SJCRH30 (cell line): Measurements from ENCODE around the gene DSTYK. TPM values are rescaled to one million over a fixed set of nuclear protein-coding genes. Genes with fewer than 3 reads are reported as not detected.
"Not testable (repeated sequence)": the region's sequence is repeated elsewhere in the genome, so short reads cannot be mapped to it uniquely, and the experiment has no call there.

ENCODE experiments used
- DNase-seq, 2 experiments: peaks; one replicate each; pipeline ENCODE4 v3.0.0-alpha.2; 2015 to 2020
- H3K27ac ChIP-seq: fragments of 250-450 bp; sonication (Bioruptor Pico); 2 replicates; pipeline ENCODE4 v1.5.1; 2020; ENCODE audit warnings: mild to moderate bottlenecking, moderate library complexity
- H3K27me3 ChIP-seq: fragments of 250-450 bp; sonication (Bioruptor Pico); 2 replicates; pipeline ENCODE4 v1.5.1; 2020; ENCODE audit warnings: mild to moderate bottlenecking, moderate library complexity
- H3K36me3 ChIP-seq: fragments of 250-450 bp; sonication (Bioruptor Pico); 2 replicates; pipeline ENCODE4 v1.5.1; 2020; ENCODE audit warnings: mild to moderate bottlenecking, moderate library complexity
- H3K4me1 ChIP-seq: fragments of 250-450 bp; sonication (Bioruptor Pico); 2 replicates; pipeline ENCODE4 v1.5.1; 2020; ENCODE audit warnings: mild to moderate bottlenecking, moderate library complexity
- H3K4me3 ChIP-seq: fragments of 250-450 bp; sonication (Bioruptor Pico); 2 replicates; pipeline ENCODE4 v1.5.1; 2020; ENCODE audit warnings: mild to moderate bottlenecking, moderate library complexity
- H3K9me3 ChIP-seq: fragments of 250-450 bp; sonication (Bioruptor Pico); replicated peaks from 2 replicates; pipeline ENCODE4 v1.5.1; 2020; ENCODE audit warnings: mild to moderate bottlenecking, moderate library complexity
- total RNA-seq: library from RNA; depleted of rRNA; stranded (reverse); fragments of >200 nt; shearing (Covaris generic); gene quantifications from 2 replicates; pipeline ENCODE4 v1.2.3, GENCODE V29; 2014

The DSTYK gene
- total RNA-seq, 1 experiment from 2014 or later = 9.2 TPM

GRCh38 chr1:205186191-205186590 lies 25.3 kb downstream of the DSTYK start:
- Histone ChIP-seq H3K27me3 (no peaks in the 10 kb centered on the region), H3K4me1 (no peaks in the 10 kb centered on the region), H3K9me3 (no peaks in the 10 kb centered on the region), H3K36me3 (peaks cover 3% of the 10 kb centered on the region; the same call in 1 of the 2 replicates), H3K27ac (no peak overlapping the region), H3K4me3 (no peak overlapping the region)
- no peak for DNase-seq

GRCh38 chr1:205183676-205184335 lies 27.7 kb downstream of the DSTYK start:
- Histone ChIP-seq H3K36me3 (peaks cover 3% of the 10 kb centered on the region; the same call in 1 of the 2 replicates), H3K9me3 (no peaks in the 10 kb centered on the region), H3K4me3 (no peak overlapping the region), H3K27me3 (no peaks in the 10 kb centered on the region), H3K4me1 (no peaks in the 10 kb centered on the region), H3K27ac (no peak overlapping the region)
- DNase-seq = no peak

GRCh38 chr1:205182930-205183329 lies 28.6 kb downstream of the DSTYK start:
- DNase-seq = no peak
- Histone ChIP-seq H3K4me1 (no peaks in the 10 kb centered on the region), H3K27me3 (no peaks in the 10 kb centered on the region), H3K9me3 (no peaks in the 10 kb centered on the region), H3K4me3 (no peak overlapping the region), H3K27ac (no peak overlapping the region), H3K36me3 (peaks cover 3% of the 10 kb centered on the region; the same call in 1 of the 2 replicates)

- not testable (repeated sequence) for H3K36me3 ChIP-seq, H3K9me3 ChIP-seq, H3K27ac ChIP-seq, DNase-seq, H3K4me3 ChIP-seq, H3K4me1 ChIP-seq, H3K27me3 ChIP-seq
These were observed 31.2 kb downstream of the DSTYK start for GRCh38 chr1:205180331-205180730.

GRCh38 chr1:205179842-205180241 lies 31.7 kb downstream of the DSTYK start:
- H3K4me1 ChIP-seq = peaks cover 8% of the 10 kb centered on the region
- H3K27ac ChIP-seq = no peak overlapping the region
- H3K36me3 ChIP-seq = no peaks in the 10 kb centered on the region; the same call in 1 of the 2 replicates
- no peaks in the 10 kb centered on the region for H3K27me3 ChIP-seq
- DNase-seq = no peak
- no peaks in the 10 kb centered on the region for H3K9me3 ChIP-seq
- no peak overlapping the region for H3K4me3 ChIP-seq

GRCh38 chr1:205172729-205173366 lies 38.7 kb downstream of the DSTYK start:
- peaks cover 14% of the 10 kb centered on the region for H3K4me1 ChIP-seq
- no peaks in the 10 kb centered on the region for H3K9me3 ChIP-seq
- no peak overlapping the region for H3K27ac ChIP-seq
- H3K27me3 ChIP-seq = no peaks in the 10 kb centered on the region
- no peak overlapping the region for H3K4me3 ChIP-seq
- DNase-seq = peak in 1 of 2 experiments; percentile 36
- no peaks in the 10 kb centered on the region; the same call in 1 of the 2 replicates for H3K36me3 ChIP-seq

GRCh38 chr1:205171369-205171768 lies 40.1 kb downstream of the DSTYK start:
- no peak overlapping the region for H3K4me3 ChIP-seq
- H3K9me3 ChIP-seq = no peaks in the 10 kb centered on the region
- peaks cover 14% of the 10 kb centered on the region for H3K4me1 ChIP-seq
- no peak for DNase-seq
- no peaks in the 10 kb centered on the region for H3K27me3 ChIP-seq
- peaks cover 3% of the 10 kb centered on the region; the same call in 1 of the 2 replicates for H3K36me3 ChIP-seq
- no peak overlapping the region for H3K27ac ChIP-seq

- Histone ChIP-seq H3K4me3 (no peak overlapping the region), H3K9me3 (no peaks in the 10 kb centered on the region), H3K27me3 (no peaks in the 10 kb centered on the region), H3K36me3 (peaks cover 5% of the 10 kb centered on the region; the same call in 1 of the 2 replicates), H3K27ac (no peak overlapping the region), H3K4me1 (peaks cover 12% of the 10 kb centered on the region)
- DNase-seq = no peak
These were observed 40.8 kb downstream of the DSTYK start for GRCh38 chr1:205170532-205171269.

- DNase-seq = no peak
- Histone ChIP-seq H3K27me3 (no peaks in the 10 kb centered on the region), H3K4me1 (peaks cover 6% of the 10 kb centered on the region; the same call in 1 of the 2 replicates), H3K4me3 (no peak overlapping the region), H3K9me3 (no peaks in the 10 kb centered on the region), H3K27ac (no peak overlapping the region), H3K36me3 (peaks cover 8% of the 10 kb centered on the region; the same call in 1 of the 2 replicates)
These were observed 42.3 kb downstream of the DSTYK start for GRCh38 chr1:205169248-205169647.

GRCh38 chr1:205168291-205168690 lies 43.2 kb downstream of the DSTYK start:
- Histone ChIP-seq H3K27ac (no peak overlapping the region), H3K4me3 (no peak overlapping the region), H3K36me3 (peaks cover 8% of the 10 kb centered on the region; the same call in 1 of the 2 replicates), H3K27me3 (no peaks in the 10 kb centered on the region), H3K4me1 (peaks cover 6% of the 10 kb centered on the region; the same call in 1 of the 2 replicates), H3K9me3 (no peaks in the 10 kb centered on the region)
- no peak for DNase-seq

- peak in 1 of 2 experiments; percentile 45 for DNase-seq
- Histone ChIP-seq H3K4me1 (peaks cover 10% of the 10 kb centered on the region), H3K9me3 (no peaks in the 10 kb centered on the region), H3K4me3 (no peak overlapping the region), H3K36me3 (peaks cover 38% of the 10 kb centered on the region), H3K27ac (no peak overlapping the region), H3K27me3 (no peaks in the 10 kb centered on the region)
These were observed 49.2 kb downstream of the DSTYK start for GRCh38 chr1:205162301-205162700.

- Histone ChIP-seq H3K27me3 (no peaks in the 10 kb centered on the region), H3K36me3 (peaks cover 47% of the 10 kb centered on the region), H3K9me3 (peaks cover 5% of the 10 kb centered on the region; the same call in 1 of the 2 replicates), H3K27ac (no peak overlapping the region), H3K4me3 (no peak overlapping the region), H3K4me1 (peaks cover 10% of the 10 kb centered on the region)
- no peak for DNase-seq
These were observed 50.4 kb downstream of the DSTYK start for GRCh38 chr1:205161076-205161475.

- peaks cover 62% of the 10 kb centered on the region for H3K36me3 ChIP-seq
- peaks cover 5% of the 10 kb centered on the region for H3K9me3 ChIP-seq
- H3K4me3 ChIP-seq = no peak overlapping the region
- H3K27me3 ChIP-seq = no peaks in the 10 kb centered on the region
- DNase-seq = no peak
- H3K4me1 ChIP-seq = peaks cover 10% of the 10 kb centered on the region
- no peak overlapping the region for H3K27ac ChIP-seq
These were observed 53.4 kb downstream of the DSTYK start for GRCh38 chr1:205158048-205158616.

- peaks cover 54% of the 10 kb centered on the region for H3K36me3 ChIP-seq
- H3K27me3 ChIP-seq, H3K4me3 ChIP-seq, DNase-seq, H3K27ac ChIP-seq, H3K9me3 ChIP-seq, H3K4me1 ChIP-seq: not testable (repeated sequence)
These were observed 55.7 kb downstream of the DSTYK start for GRCh38 chr1:205155665-205156377.
